NCI-H1436 treated with DMSO at 0.1 percent for 48 hours (cell line): ENCODE results near the gene SLC20A1.
"Not testable (repeated sequence)": the region's sequence is repeated elsewhere in the genome, so short reads cannot be mapped to it uniquely, and the experiment has no call there.

Experiments
- DNase-seq: peaks from one replicate; lab custom pipeline; 2025; lab: John Stamatoyannopoulos, UW

The SLC20A1 gene, protein sequence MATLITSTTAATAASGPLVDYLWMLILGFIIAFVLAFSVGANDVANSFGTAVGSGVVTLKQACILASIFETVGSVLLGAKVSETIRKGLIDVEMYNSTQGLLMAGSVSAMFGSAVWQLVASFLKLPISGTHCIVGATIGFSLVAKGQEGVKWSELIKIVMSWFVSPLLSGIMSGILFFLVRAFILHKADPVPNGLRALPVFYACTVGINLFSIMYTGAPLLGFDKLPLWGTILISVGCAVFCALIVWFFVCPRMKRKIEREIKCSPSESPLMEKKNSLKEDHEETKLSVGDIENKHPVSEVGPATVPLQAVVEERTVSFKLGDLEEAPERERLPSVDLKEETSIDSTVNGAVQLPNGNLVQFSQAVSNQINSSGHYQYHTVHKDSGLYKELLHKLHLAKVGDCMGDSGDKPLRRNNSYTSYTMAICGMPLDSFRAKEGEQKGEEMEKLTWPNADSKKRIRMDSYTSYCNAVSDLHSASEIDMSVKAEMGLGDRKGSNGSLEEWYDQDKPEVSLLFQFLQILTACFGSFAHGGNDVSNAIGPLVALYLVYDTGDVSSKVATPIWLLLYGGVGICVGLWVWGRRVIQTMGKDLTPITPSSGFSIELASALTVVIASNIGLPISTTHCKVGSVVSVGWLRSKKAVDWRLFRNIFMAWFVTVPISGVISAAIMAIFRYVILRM

DNA sequence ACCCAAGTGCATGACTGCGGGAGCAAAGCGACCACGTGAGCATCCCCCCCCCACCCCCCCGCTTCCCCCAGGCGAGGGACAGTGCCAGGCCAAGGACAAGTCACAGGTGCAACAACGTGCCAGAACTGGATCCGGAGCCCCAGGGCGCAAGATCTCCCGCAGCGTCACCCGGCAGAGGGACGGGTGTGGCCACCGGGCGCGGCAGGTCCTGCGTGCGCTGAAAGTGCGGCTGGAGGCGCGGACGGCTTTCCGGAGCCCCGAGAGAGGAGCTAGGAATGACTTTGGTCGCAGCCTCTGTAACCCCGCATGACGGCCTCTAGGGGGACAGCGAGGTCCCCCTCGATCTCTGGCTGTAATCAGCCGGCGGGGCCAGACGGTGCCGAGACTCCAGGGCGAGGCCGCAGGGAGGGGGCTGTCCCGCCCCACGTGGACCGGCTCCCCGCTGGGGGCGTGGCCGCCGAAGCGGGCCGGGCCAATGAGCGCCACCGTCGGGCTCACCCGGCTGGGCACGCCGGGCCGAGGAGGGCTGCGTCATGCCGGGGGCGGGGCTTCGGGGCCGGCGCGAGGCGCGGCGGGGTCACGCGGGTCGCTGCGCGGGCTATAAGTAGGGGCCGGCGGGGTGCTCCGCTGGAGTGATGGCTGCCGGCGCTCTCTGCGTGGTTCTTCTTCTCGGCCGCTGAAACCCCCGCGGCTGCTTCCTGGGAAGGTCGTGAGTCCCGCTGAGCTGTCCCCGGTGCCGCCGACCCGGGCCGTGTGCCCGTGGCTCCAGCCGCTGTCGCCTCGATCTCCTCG is at the start of gene SLC20A1:
SLC20A1 (plus strand) TSS at position 630 of the 792 bp plus-strand sequence. CDS start 890 bp downstream, outside the sequence.
- DNase-seq, result peak; percentile 75

DNA sequence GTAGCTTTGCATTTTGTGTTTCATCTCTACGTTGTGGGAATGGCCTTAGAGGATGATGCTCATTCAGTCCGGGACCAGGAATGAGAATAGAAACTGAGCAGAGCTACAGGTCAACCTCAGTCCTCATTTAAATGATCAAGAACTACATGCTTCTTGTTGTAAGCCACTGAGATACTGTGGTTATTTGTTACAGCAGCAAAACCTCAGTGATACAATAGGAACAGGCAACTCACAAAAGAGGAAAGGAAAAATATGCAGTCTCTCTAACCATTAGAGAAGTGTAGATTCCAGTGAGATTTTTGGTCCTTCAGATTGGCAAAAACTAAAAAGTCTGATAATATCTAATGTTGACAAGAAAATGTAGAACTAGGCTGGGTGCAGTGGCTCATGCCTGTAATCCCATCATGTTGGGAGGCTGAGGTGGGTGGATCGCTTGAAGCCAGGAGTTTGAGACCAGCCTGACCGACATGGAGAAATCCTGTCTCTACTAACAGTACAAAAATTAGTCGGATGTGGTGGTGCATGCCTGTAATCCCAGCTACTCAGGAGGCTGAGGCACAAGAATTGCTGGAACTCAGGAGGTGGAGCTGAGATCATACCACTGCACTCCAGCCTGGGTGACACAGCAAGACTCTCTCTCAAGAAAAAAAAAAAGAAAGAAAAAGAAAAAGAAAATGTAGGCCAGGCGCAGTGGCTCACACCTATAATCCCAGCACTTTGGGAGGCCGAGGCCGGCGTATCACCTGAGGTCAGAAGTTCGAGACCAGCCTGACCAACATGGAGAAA is 48.0 kb upstream of the SLC20A1 start:
- no peak for DNase-seq

DNA sequence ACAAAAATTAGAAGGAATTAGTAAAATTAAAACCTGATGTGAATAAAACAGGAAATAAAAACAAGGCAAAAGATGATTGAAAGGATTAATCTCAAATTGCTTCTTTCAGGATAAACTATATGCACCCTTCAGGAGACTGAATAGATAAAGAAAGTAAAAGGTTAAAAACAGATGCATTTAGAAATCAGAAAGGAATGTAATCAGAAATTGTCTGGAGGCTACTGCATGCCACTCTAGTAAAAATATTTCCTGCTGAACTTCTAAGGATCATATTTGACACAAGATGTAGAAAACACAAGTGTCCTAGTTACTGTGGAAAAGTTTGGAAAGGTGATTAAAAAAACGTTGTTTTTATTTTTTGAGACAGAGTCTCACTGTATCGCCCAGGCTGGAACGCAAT is 45.1 kb upstream of the SLC20A1 start:
- DNase-seq, result no peak

DNA sequence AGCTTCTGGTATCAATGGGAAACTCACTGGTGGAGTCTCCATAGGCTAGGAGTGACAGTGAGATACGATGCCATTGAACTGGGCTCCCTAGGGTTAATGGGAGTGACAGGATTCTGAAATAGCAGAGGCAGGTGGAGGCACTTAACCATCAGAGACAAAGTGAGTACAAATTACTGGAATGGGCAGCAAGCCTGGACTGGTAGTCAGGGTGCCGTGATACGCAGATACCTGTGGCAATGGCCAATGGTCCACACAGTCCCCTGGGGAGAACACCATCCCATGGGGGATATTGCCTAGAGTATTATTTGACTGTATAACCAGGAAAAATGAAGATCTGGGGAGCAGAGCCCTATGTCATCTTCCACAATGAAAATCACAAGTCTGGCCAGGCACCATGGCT is 44.0 kb upstream of the SLC20A1 start:
- no peak for DNase-seq

- DNase-seq, result no peak
Measured at GRCh38 chr2:112602917-112603316, 42.8 kb upstream of the SLC20A1 start.

DNA sequence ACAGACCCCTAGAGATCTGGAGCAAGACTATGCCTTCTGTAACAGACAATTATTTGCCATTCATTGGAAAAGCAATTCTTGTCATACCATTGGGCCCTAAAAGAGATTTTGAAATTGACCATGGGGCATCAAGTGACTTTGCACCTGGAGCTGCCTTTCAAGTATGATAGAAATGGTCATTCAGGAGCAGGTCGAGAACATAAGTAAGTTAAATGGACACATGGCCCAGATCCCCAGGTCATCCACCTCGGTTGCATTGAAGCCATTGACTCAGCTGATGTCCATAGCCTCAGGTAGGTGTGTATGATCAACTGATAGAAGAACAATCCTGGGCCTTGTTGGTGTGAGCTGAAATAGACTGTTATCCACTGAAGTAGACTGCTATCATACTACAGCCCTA is 42.0 kb upstream of the SLC20A1 start:
- no peak for DNase-seq

DNA sequence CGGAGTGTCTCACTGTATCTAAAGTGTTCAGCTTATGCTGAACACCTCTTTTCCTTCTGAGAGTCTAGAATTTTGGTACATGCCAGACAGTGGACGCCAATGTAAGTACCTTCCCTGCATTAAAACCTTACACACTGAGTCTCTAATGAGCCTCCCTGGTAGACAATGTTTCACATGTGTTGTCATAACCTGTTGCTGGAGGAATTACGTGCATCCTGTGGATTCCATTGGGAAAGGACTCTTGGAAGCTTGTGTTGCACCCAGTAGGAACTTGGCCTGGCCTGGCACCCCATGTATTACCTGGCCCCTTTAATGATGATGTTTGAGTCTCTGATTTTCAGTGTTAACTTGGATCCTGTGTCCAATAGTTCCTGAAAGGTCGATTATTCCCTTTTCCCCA is 40.8 kb upstream of the SLC20A1 start:
- DNase-seq, result no peak

DNA sequence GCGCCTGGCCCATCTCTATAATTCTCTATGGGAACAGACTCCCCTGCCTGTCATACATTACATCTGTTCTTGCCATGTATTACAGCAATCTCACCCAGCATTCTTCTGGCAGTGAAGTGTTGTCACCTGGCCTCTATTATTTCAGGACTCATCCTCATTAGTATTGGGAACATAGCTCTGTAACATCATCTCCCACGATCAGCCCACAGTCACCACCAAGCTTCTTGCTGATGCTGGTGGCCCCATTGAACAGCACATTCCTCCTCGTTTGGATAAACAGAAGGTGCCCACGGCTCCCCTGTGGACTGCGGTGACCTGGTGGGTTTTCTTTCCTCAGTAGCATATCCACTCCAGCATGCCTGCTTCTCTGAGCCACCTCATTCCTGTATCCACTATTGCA is 39.8 kb upstream of the SLC20A1 start:
- no peak for DNase-seq

GRCh38 chr2:112606547-112606946 is 39.2 kb upstream of the SLC20A1 start:
- no peak for DNase-seq

GRCh38 chr2:112607680-112608438 is 37.9 kb upstream of the SLC20A1 start:
- DNase-seq, result no peak

GRCh38 chr2:112609320-112609719 is 36.4 kb upstream of the SLC20A1 start:
- not testable (repeated sequence) for DNase-seq

GRCh38 chr2:112612283-112612682 is 33.5 kb upstream of the SLC20A1 start:
- not testable (repeated sequence) for DNase-seq

DNA sequence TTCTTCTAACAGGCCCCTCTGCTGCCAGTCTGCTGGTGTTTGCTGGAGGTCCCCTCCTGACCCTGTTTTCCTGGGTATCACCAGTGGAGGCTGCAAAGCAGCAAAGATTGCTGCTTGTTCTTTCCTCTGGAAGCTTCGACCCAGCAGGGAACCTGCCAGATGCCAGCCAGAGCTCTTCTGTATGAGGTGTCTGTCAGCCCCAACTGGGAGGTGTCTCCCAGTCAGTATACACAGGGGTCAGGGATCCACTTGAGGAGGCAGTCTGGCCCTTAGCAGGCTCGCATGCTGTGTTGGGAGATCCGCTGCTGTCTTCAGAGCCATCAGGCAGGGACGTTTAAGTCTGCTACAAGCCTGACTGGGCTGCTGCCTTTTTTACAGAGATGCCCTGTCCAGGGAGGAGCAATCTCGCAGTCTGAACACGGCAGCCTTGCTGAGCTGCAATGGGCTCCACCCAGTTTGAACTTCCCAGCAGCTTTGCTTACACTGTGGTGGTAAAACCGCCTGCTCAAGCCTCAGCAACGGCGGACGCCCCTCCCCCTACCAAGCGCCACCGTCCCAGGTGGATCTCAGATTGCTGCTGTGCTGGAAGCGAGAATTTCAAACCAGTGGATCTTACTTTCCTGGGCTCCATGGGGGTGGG is 31.4 kb upstream of the SLC20A1 start:
- DNase-seq, result no peak

DNA sequence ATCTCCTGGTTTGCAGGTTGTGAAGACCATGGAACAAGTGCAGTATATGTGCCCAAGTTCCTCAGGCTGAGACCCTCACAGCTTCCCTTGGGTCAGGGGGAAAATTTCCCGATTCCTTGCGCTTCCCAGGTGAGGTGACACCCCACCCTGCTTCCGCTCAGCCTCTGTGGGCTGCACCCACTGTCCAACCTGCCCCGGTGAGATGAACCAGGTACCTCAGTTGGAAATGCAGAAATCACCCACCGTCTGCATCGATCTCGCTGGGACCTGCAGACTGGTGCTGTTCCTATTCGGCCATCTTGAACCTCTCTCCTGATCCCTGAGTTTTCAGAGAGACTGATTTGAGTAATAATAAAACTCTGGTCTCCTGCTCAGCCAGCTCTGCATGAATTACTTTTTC is 30.7 kb upstream of the SLC20A1 start:
- DNase-seq, result no peak

DNA sequence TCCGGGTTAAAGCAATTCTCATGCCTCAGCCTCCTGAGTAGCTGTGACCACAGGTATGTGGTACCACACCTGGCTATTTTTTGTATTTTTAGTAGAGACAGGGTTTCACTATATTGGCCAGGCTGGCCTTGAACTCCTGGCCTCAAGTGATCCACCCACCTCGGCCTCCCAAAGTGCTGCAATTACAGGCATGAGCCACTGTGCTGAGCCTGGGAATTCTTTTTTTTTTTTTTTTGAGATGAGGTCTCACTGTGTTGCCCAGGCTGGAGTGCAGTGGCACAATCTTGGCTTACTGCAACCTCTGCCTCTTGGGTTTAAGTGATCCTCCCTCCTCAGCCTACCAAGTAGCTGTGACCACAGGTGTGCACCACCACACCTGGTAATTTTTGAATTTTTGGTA is 29.9 kb upstream of the SLC20A1 start:
- not testable (repeated sequence) for DNase-seq

- no peak for DNase-seq
Measured at GRCh38 chr2:112618383-112618782, 27.4 kb upstream of the SLC20A1 start.

GRCh38 chr2:112621790-112622527 is 23.8 kb upstream of the SLC20A1 start:
- no peak for DNase-seq

GRCh38 chr2:112622528-112622849 is 23.2 kb upstream of the SLC20A1 start:
- no peak for DNase-seq

DNA sequence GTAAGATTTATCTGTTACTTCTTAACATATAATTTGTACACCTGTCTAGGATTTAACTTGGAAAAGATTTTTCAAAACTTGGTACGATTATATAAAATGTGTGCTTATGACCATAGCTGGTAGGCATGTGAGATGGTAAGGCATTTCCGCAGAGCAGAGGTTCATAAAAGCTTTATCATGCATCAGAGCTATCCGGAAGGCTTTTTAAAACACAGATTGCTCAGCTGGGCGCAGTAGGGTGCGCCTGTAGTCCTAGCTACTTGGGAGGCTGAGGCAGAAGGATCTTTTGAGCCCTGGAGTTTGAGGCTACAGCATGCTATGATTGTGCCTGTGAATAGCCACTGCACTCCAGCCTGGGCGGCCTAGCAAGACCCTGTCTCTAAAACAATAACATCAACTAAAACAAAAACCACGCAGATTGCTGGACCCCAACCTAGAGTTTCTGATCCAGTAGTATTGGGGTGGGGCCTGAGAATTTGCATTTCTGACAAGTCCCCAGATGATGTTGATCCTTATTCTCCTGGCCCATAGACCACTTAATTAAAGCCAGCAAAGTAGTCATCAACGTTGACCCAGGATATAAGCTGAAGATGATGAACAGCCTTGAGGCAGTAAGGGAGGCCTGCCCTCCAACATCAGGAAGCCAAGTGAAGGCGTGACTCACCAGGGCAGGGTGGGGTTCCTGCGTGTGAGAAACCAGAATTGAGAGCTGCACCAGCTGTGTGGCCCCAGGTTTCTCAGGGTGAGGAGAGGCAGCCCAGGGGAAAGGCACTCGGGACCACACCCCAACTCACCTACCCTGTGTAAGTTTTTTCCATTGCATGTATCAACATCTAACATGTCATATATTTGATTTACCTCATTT is 21.6 kb upstream of the SLC20A1 start:
- no peak for DNase-seq
